HG03060 (cell line): ENCODE measurements around the gene RPL23.

Experiments used
- ATAC-seq: cut with Tn5 transposase; IDR thresholded peaks from one replicate; pipeline ENCODE4 v1.9.1; 2021; ENCODE audit warnings: low read depth, moderate number of reproducible peaks; ENCODE audit not compliant: unreplicated experiment

RPL23 gene

DNA sequence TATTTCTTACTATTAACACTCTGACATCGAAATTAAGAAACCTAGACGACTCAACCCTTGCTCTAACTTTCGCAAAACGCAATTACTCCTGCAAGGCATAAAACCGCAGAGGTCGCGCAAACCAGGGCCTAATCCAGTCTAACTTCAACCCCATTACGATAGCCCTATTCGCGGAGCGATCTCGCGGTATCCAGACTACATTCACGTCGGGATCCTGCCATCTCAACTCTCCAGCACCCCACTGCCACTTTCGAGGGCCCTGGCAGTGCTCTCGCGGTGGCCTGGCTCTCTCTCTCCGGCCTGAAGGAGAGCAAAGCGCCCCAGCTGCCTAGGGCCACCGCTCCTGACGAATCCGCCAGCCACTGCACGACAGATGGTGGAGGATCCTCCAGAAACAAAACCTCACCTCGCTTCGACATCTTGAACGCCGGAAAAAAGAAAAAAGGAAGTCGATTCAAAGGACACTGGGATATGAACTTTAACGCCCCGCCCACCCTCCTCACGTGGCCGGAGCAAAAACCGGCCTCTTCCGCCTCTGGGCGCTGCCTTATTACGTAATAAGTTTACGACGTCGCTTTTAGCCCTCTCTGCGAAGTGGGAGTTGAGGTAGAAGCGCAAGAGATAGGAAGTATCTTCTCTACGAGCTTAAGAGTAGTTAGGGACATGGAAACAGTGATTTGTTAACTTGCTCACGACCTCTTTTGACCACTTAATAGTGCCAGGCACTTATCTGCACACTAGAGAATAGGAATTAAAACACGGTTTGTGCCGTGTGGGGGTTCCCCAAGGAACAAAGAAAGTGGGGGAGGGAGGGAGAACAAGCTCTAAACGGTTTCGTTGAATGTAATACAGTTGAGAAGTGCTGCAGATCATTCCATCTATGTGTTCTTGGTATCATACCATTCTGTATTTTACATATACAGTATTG is at the start of gene RPL23:
Gene RPL23 (minus strand): TSS at position 430 of the 928 bp plus-strand sequence. CDS start 11 bp downstream, at position 419.
- no peak for ATAC-seq

DNA sequence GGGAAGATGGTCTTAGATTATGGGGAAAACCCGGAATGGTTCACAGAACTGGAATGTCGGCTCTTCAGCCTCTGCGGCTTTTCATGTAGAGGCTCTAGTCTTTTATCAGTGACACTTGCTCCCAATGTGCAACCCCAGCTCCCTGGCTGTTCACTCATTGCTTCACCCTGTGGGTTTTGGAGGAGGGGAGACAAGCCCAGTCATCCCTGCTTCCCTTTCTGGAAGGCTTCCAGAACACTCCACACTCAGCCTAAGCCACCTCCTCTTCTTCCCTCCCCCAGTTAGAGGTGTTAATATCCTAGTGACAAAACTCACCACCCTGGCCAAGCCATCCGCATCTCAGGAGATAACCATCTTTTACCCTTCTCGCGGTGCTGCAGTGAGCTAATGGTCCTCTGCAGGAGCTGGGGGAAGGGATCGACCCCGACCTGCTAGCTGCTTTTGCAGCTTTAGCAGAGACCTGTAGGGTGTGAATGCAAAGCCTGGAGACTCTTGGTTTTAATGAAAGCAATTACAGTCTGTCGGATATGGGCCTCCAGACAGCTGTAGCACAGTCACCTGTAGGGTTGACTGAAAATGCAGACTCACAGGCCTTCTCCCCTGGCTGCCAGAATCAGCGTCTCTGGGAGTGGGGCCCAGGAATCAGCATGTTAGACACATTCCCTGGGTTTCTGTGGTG is 47.6 kb upstream of the RPL23 start:
- ATAC-seq: no peak

DNA sequence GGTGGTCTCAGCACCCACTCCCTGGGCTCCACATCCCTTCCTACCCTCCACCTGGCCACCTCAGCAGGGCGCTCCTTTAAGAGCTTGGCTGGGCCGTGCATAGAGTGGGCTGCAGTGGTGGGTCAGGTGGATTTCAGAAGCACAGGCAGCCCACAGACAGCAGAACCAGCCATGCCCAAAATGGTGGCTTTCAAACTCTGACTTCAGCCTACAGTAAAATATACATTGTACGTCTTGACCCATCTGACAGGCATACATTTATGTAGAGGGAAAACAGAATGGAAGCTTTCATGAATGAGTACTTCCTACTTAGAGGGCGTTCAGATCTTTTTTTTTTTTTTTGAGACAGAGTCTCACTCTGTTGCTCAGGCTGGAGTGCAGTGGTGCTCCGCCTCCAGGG is 45.9 kb upstream of the RPL23 start:
- no peak for ATAC-seq

DNA sequence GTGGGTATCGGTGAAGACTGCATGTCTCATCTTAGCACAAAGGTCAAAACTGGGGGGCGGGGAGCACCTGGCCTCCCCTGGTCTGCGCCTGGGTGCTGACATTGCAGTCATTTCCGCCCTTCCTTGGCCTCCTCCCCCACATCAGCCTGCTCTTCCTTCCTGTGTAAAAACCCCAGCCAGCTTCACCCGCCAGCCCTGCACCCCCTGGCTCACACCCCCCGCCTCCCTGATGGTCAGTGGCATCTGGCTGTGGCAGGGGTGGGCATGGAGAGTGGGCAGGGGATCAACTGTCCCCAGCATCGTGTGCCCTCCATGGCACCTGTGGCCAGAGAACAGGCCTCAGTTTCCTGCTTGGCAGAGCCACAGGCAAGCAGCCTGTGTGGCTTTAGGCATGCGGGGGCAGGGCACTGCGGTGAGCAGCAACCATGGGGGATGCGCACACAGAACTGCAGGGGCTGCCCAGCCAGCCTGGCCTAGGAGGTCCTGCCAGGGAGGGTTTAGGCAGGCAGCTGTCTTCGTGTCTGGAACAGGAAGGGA is 45.4 kb upstream of the RPL23 start:
- peak; percentile 47 for ATAC-seq

DNA sequence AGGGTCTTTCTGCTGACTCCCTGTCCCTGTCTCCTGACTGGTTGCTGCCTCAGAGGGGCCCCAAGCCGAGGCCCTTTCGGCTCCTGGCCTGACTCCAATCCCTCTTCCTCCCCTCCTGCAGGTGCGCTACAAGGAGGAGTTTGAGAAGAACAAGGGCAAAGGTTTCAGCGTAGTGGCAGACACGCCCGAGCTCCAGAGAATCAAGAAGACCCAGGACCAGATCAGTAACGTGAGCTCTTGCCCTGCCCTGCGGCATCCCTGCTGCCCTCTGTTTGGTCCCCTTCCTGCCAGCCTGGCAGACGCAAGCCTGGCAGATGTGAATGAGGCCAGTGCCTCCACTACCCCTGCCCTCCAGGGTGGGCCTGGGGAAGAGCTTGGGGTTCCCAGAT is 44.8 kb upstream of the RPL23 start:
- peak; percentile 14 for ATAC-seq

DNA sequence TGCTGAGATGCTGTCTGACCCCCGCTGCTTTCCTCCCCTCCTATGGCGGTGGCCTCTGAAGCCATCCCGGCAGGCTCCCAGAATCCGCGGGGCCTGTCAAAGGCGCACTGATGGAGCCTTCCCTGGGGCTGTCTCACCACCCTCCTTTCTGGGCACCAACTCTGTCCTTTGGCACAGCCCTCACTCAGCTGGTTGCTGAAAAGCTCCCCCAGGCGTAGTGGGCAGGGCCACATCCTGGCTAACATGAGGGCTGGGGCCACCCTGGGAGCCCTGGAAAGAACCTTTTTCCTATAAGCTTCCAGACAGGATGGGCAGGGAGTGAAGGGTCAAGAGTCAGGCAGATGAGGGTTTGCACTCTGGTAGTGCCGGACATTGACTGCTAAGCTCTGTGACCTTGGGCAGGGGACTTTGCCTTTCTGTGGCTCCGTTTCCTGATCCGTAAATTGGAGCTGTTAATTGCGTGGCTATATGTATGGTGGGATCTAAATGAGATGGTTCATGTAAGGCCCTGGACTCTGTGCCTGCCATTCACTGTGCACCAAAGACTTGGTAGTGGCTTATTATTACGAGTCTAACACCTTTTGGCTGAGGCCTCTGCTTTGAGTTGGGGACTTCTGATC is 44.3 kb upstream of the RPL23 start:
- no peak for ATAC-seq

DNA sequence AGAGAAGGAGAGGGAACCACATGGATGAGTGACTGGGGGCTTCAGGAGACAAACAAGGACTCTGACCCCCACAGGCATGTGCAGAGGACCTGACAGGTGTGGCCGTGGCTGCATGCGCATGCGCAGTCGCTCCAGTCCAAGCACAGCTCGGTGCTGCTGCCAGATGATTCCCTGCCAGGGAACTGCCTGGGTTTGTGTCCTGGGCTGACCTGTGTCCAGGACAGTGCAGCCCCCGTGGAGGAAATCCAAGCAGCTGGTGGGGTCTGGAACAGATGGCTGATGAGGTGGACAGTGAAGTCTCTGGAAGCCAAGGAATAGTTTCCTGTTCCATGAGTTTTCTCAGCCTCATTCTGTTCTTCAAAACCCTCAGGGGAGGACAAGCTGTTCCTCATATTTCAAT is 43.7 kb upstream of the RPL23 start:
- no peak for ATAC-seq

DNA sequence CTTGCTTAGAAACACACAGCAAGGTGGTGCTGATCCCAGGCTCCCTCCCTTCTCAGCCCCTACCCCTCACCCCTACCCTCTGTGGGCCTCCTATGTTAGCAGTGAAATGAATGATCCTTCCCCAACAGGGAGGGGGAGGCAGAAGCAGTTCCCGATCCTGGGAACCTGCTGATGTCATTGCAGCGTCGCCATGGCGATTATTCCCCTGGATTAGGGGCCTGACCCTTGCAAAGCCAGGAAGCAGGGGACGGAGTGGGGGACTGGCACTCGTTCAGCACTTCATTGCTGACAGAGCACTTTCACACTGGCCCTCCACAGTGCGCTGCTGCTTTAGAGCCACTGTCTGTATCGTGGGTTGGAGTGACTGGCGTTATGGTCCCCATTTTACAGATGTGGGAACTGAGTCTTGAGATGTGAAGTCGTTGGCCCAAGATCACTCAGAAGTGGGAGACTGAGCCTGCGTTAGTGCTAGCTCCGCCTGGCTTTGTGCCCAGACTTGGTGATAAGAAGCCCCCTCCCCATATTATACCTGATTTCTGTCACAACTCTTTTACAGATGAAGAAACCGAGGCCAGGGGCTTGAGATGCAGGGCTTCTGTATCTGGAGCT is 42.9 kb upstream of the RPL23 start:
- ATAC-seq: no peak

DNA sequence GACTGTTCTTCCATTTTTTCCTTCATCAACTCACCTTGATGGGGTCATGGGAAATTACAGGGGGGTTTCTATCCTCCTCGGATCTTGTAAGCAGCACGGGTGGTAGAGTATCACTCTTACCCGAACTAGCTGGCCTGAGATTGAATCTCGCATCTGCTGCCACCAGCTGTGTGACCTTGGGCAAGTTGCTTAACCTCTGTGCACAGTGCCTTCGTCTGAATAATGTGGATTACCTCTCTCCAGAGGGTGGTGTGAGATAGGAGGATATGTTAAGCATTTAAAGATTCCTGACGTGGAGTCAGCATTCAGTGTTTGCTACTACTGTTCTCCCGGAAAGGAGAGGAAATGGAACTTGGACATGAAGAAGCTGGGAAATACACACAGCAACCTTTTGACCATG is 40.8 kb upstream of the RPL23 start:
- ATAC-seq: no peak

DNA sequence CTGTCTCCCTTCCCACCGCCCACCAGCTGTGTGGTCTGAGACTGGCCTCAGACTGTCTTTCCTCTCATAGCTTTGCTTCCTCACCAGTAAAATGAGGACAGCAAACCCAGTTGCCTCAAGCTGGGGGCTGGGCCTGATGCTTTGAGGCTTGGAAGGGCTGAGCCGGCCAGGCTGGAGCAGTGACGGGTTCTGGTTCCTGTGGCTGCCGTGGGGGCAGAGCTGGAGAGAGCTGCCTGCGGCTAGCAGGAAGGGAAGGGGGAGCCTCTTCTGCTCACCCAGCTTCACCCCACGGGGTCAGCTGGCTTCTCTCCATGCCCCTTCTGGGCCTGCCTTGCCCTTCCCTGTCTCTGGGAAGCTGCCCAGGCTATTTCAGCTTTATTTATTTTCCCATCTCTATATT is 40.1 kb upstream of the RPL23 start:
- ATAC-seq: no peak

DNA sequence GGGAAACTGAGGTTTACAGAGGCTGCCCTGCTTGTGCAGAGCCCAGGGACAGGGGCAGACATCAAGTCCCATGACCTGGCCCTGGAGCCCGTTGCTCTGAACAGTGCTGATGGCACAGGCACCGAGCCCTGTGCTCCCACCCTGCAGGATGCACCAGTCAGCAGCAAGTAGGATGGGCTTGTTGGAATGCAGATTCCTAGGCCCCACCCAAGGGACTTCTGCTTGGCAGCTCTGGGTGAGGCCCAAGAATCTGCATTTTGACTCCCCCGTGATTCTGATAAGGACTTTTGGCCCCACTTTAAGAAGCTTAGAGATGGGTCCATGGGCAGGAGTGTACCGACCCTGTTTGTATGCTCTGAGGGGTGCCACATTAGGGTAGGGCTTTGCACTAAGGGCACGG is 39.6 kb upstream of the RPL23 start:
- ATAC-seq: no peak

DNA sequence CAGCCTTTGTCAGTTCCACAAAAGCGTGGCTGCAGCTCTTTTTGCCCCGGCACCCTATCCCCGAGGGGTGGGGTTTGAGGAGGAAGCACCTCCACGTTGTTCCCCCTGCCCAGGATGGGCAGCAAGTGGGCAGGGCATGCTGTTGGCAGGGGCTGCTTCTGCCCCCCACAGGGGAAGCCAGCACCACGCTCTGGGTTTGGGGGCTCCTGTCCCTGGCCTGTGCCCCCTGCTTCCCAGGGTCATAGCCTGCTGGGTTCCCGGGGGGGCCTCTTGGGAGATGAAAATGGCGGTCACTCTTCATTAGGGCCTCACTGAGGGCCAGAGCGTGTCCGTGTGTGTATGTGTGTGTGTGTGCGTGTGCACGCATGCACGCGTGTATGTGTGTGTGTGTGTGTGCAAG is 39.1 kb upstream of the RPL23 start:
- ATAC-seq: no peak

DNA sequence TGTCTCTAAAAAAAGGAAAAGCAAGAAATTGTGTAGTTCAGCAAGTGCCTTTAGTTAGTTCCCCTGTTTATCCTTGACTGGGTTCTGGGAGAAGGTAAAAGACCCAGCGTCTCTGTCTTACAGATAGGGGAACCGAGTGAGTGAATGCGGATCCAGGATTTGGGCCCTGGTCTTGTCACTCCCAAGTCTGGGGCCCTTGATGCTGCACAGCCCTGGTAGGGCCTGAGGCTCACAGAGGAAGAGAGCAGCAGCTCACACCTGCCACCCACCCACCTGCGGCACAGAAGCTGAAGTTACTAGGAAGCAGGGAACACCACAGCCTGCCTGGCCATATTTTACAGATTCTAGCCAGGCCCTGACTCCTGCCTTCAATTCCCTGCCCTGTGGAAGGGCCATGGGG is 38.6 kb upstream of the RPL23 start:
- no peak for ATAC-seq

DNA sequence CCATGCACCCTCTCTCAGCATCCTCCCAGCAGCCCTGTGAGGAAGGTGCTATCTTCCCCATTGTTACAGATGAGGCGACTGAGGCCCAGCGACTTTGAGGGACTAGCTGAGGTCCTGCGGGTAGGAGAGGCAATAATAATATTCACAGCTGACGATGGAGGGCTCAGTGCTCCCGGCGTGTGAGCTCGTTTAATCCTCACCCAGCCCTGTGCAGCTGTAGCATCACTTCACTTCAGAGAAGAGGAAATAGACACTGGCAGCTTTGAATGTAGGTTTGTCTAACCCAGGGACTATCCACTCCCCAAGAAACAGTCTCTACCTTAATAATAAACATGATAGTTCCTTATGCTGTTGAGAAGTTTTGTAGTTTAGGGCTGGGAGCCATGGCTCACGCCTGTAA is 37.9 kb upstream of the RPL23 start:
- ATAC-seq: no peak

DNA sequence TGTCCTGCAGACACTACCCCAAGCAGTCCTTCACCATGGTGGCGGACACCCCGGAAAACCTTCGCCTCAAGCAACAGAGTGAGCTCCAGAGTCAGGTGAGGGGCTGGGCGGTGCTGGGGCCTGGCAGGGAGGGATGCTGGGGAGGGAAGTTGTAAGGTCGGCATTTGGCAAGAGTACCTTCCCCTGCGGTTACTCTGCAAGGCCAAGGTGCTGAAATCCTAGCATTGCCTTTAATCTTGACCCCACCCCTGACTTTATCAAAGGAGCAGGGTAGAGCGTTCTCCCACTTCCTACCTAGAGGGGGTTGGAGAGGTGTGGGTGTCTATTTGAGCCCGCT is 36.9 kb upstream of the RPL23 start:
- no peak for ATAC-seq

DNA sequence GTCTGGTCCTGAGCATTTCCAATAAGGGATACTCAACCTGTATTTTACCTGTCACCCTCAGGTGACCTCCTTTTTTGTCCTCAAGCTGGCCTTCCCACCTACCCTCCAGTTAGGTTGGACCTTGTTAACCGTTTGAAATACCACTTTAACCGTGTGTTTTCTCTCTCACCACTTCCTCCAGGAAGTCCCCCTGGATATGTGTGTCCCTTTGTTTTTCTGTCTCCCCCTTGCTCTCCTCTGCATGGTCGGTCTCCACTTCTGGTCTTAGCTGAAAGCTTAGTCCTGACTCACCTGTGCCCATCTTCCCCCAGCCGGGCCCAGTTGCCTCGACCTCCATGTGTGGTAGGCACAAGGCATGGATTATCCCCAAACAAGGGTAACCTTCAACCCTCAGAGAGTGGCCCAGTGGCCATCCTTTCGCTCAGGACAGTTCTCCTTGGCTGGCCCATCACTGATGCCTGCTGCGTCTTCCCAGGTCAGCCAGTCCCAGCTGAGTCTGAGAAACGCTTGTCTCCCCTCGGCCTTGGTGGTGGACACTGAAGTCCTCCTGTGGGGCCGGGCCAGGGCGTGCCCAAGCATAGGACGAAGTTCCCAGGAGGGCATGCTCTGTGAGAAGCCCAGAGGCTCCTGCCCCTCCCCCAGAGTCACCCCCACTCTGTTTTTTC is 36.4 kb upstream of the RPL23 start:
- no peak for ATAC-seq

DNA sequence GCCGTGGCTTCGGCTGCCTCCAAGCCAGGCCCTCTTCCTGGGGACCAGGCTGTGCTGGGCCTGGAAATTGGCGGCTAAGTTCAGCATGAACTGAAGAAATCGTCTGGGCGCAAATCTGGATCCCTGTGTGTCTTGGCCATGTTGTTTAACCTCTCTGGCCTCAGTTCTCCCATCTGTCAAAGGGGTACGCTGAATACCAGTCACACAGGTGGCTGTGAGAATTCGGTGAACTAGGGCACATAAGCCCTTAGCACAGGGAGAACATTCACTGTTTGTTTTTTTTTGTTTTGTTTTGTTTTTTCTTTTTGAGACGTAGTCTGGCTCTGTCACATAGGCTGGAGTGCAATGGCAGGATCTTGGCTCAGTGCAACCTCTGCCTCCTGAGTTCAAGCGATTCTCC is 35.3 kb upstream of the RPL23 start:
- no peak for ATAC-seq

DNA sequence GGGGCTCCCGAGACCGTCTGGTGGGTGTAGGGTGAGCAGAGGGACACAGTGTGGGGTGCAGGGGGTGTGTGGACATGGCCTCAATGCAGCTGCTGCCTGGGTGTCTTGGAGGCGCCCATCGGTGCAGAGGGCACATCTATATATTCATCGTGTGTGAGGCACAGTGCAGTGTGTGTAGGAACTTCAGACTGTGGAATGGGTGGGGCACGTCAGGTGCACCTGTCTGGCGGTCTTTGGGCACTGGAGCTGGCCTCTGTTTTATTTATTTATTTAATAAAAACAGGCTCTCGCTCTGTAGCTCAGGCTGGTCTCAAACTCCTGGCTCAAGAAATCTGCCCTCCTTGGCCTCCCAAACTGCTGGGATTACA is 33.1 kb upstream of the RPL23 start:
- no peak for ATAC-seq

DNA sequence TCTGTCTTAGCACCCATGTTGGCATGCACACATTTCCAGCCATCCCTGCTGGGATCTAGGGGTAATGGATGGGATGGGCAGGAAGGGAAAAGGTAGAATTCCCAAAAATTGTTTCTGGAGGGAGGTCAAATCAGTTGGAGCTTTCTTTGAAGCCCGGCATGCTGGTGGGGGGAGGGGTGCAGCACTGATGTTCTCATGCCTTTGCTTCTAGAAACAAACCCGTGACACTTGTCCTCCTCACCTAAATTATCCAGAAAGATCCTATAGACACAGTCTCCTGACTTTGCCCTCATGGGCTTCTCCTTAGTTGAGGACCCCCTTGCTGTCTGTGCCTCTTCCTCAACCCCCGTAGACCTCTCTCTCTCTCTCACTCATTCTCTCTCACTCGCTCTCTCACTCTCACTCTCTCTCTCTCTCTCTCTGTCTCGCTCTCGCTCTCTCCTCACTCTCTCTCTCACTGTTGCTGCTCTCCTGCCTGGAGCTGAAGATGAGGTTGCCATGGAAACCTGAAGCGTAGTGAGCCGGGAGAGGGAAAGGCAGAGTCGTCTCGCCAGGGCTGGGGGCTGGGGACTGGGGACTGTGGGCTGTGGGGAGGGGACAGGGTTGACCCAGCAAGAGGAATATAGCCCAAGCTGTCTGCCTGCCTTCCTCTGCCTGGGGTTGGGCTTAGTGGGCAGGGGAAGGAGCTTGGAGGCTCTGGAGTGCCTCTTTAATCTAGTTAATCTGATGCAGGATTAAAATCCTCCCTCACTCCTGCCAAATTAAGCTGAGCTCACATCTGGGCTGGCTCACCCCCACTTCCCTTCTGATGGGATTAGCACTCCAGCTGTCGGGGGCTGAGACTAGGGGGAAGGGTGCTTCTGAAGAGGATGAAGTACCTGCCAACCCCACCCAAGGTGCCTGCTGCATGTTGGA is 32.5 kb upstream of the RPL23 start:
- no peak for ATAC-seq
